ENCODE data around the gene CCDC70. TPM values are rescaled to one million over a fixed set of nuclear protein-coding genes. Genes with fewer than 3 reads are reported as not detected.

Gene CCDC70
- total RNA-seq: not detected

- no peak within 1 kb of the TSS for H3K4me3 Mint-ChIP-seq
- no peaks in the 10 kb centered on the region for H3K36me3 Mint-ChIP-seq
- H3K27me3 Mint-ChIP-seq: peaks cover 6% of the 10 kb centered on the region
- POLR2A ChIA-PET: no interaction called here
- intact Hi-C loops (cut with micrococcal nuclease): no loop called here
- DNase-seq: peak; percentile 55
- CTCF ChIA-PET: interaction anchor here (0.9 to 1.2 kb wide), 3 partner anchors 9 to 588 kb away, joined by 3 to 5 read pairs (median 4); partner anchors contain the start of gene VPS36
- H3K9me3 Mint-ChIP-seq: no peaks in the 10 kb centered on the region
- peaks cover 13% of the 10 kb centered on the region for H3K4me1 Mint-ChIP-seq (ENCODE audit: low read depth)
- H3K27ac Mint-ChIP-seq: no peak within 1 kb of the TSS
Measured at GRCh38 chr13:51861723-51862300, at the start of gene CCDC70. CCDC70 (plus strand) TSS chr13:51861969; CDS start chr13:51865412, 3,443 bp downstream.

- DNase-seq: no peak
- ChIA-PET POLR2A (interaction anchor here (1.8 to 3.0 kb wide), 2 partner anchors 9 to 12 kb away, joined by 8 to 13 read pairs; no protein-coding TSS in a partner anchor), CTCF (interaction anchor here (0.6 to 7.3 kb wide), 13 partner anchors 8 to 387 kb away, joined by 3 to 158 read pairs (median 18); partner anchors contain the start of genes NEK5 and TMEM272)
- Mint-ChIP-seq H3K27ac (no peak overlapping the region), H3K36me3 (peaks cover 3% of the 10 kb centered on the region), H3K4me3 (no peak overlapping the region), H3K27me3 (no peaks in the 10 kb centered on the region), H3K4me1 (ENCODE audit: low read depth) (peaks cover 57% of the 10 kb centered on the region), H3K9me3 (no peaks in the 10 kb centered on the region)
- intact Hi-C loops (cut with micrococcal nuclease): loop anchor here (2.0 kb wide), 1 partner anchor 313 kb away; no protein-coding TSS in a partner anchor
Measured at GRCh38 chr13:51814071-51814470, 47.7 kb upstream of the CCDC70 start.

- H3K27ac Mint-ChIP-seq: peak overlapping the region; percentile 66
- POLR2A ChIA-PET: interaction anchor here (1.1 to 3.0 kb wide), 3 partner anchors 10 to 23 kb away, joined by 3 to 13 read pairs (median 8); no protein-coding TSS in a partner anchor
- no peaks in the 10 kb centered on the region for H3K36me3 Mint-ChIP-seq
- intact Hi-C loops (cut with micrococcal nuclease): loop anchor here (1.0 to 2.0 kb wide), 4 partner anchors 10 to 312 kb away; no protein-coding TSS in a partner anchor
- CTCF ChIA-PET: interaction anchor here (0.6 to 7.3 kb wide), 35 partner anchors 9 to 532 kb away, joined by 3 to 158 read pairs (median 4); partner anchors contain the start of genes NEK5 and TMEM272
- peak; percentile 88 for DNase-seq
- H3K9me3 Mint-ChIP-seq: no peaks in the 10 kb centered on the region
- no peaks in the 10 kb centered on the region for H3K27me3 Mint-ChIP-seq
- peaks cover 67% of the 10 kb centered on the region for H3K4me1 Mint-ChIP-seq (ENCODE audit: low read depth)
- H3K4me3 Mint-ChIP-seq: peak overlapping the region; percentile 48
Measured at GRCh38 chr13:51814825-51815650, 46.7 kb upstream of the CCDC70 start.

GRCh38 chr13:51815848-51816247, 45.9 kb upstream of the CCDC70 start:
- Mint-ChIP-seq H3K27me3 (no peaks in the 10 kb centered on the region), H3K27ac (no peak overlapping the region), H3K36me3 (no peaks in the 10 kb centered on the region), H3K9me3 (no peaks in the 10 kb centered on the region), H3K4me3 (no peak overlapping the region), H3K4me1 (ENCODE audit: low read depth) (peaks cover 74% of the 10 kb centered on the region)
- intact Hi-C loops (cut with micrococcal nuclease): loop anchor here (1.0 to 2.0 kb wide), 4 partner anchors 9 to 311 kb away; no protein-coding TSS in a partner anchor
- no peak for DNase-seq
- ChIA-PET CTCF (interaction anchor here (0.6 to 7.3 kb wide), 30 partner anchors 10 to 533 kb away, joined by 3 to 158 read pairs (median 4); partner anchors contain the start of gene TMEM272), POLR2A (interaction anchor here (0.8 to 3.0 kb wide), 3 partner anchors 10 to 363 kb away, joined by 3 to 13 read pairs (median 3); no protein-coding TSS in a partner anchor)

GRCh38 chr13:51816604-51817249, 45.0 kb upstream of the CCDC70 start:
- Mint-ChIP-seq H3K27ac (no peak overlapping the region), H3K36me3 (no peaks in the 10 kb centered on the region), H3K27me3 (no peaks in the 10 kb centered on the region), H3K4me1 (ENCODE audit: low read depth) (peaks cover 77% of the 10 kb centered on the region), H3K4me3 (no peak overlapping the region), H3K9me3 (no peaks in the 10 kb centered on the region)
- intact Hi-C loops (cut with micrococcal nuclease): no loop called here
- POLR2A ChIA-PET: interaction anchor here (0.8 kb wide), 1 partner anchor 364 kb away, joined by 3 read pairs; no protein-coding TSS in a partner anchor
- DNase-seq: no peak
- CTCF ChIA-PET: interaction anchor here (1.2 to 7.3 kb wide), 13 partner anchors 9 to 311 kb away, joined by 3 to 158 read pairs (median 17); partner anchors contain the start of gene TMEM272

GRCh38 chr13:51817717-51818116, 44.1 kb upstream of the CCDC70 start:
- DNase-seq: no peak
- peak overlapping the region; percentile 84 for H3K27ac Mint-ChIP-seq
- POLR2A ChIA-PET: no interaction called here
- H3K36me3 Mint-ChIP-seq: no peaks in the 10 kb centered on the region
- H3K4me3 Mint-ChIP-seq: no peak overlapping the region
- CTCF ChIA-PET: interaction anchor here (1.0 to 1.2 kb wide), 2 partner anchors 15 to 40 kb away, joined by 4 to 5 read pairs; no protein-coding TSS in a partner anchor
- intact Hi-C loops (cut with micrococcal nuclease): no loop called here
- H3K27me3 Mint-ChIP-seq: no peaks in the 10 kb centered on the region
- no peaks in the 10 kb centered on the region for H3K9me3 Mint-ChIP-seq
- H3K4me1 Mint-ChIP-seq (ENCODE audit: low read depth): peaks cover 79% of the 10 kb centered on the region

- Mint-ChIP-seq H3K4me3 (no peak overlapping the region), H3K36me3 (no peaks in the 10 kb centered on the region), H3K9me3 (no peaks in the 10 kb centered on the region), H3K27me3 (no peaks in the 10 kb centered on the region), H3K4me1 (ENCODE audit: low read depth) (peaks cover 83% of the 10 kb centered on the region), H3K27ac (peak overlapping the region; percentile 84)
- intact Hi-C loops (cut with micrococcal nuclease): no loop called here
- peak; percentile 31 for DNase-seq
- ChIA-PET POLR2A (interaction anchor here (1.2 kb wide), 1 partner anchor 16 kb away, joined by 3 read pairs; no protein-coding TSS in a partner anchor), CTCF (interaction anchor here (1.0 to 4.2 kb wide), 4 partner anchors 14 to 40 kb away, joined by 4 to 33 read pairs (median 6); no protein-coding TSS in a partner anchor)
Measured at GRCh38 chr13:51818276-51818675, 43.5 kb upstream of the CCDC70 start.

GRCh38 chr13:51818781-51819511, 42.8 kb upstream of the CCDC70 start:
- ChIA-PET CTCF (interaction anchor here (0.7 to 4.2 kb wide), 6 partner anchors 13 to 30 kb away, joined by 3 to 33 read pairs (median 4); no protein-coding TSS in a partner anchor), POLR2A (interaction anchor here (0.8 to 1.5 kb wide), 4 partner anchors 13 to 233 kb away, joined by 3 to 4 read pairs (median 4); no protein-coding TSS in a partner anchor)
- Mint-ChIP-seq H3K4me3 (peak overlapping the region; percentile 42), H3K4me1 (ENCODE audit: low read depth) (peaks cover 90% of the 10 kb centered on the region), H3K9me3 (no peaks in the 10 kb centered on the region), H3K27ac (peak overlapping the region; percentile 84), H3K36me3 (no peaks in the 10 kb centered on the region), H3K27me3 (no peaks in the 10 kb centered on the region)
- DNase-seq: peak; percentile 78
- intact Hi-C loops (cut with micrococcal nuclease): loop anchor here (1.0 kb wide), 4 partner anchors 8 to 193 kb away; partner anchors contain the start of gene ALG11

GRCh38 chr13:51819544-51819943, 42.2 kb upstream of the CCDC70 start:
- no peaks in the 10 kb centered on the region for H3K9me3 Mint-ChIP-seq

GRCh38 chr13:51820016-51820597, 41.7 kb upstream of the CCDC70 start:
- Mint-ChIP-seq H3K27ac (peak overlapping the region; percentile 84), H3K9me3 (no peaks in the 10 kb centered on the region), H3K4me3 (peak overlapping the region; percentile 46), H3K36me3 (no peaks in the 10 kb centered on the region), H3K27me3 (no peaks in the 10 kb centered on the region), H3K4me1 (ENCODE audit: low read depth) (peaks cover 84% of the 10 kb centered on the region)
- ChIA-PET CTCF (interaction anchor here (0.8 to 4.2 kb wide), 7 partner anchors 10 to 631 kb away, joined by 3 to 33 read pairs (median 4); partner anchors contain the start of gene VPS36), POLR2A (interaction anchor here (1.5 to 1.8 kb wide), 2 partner anchors 15 to 17 kb away, joined by 4 to 6 read pairs; no protein-coding TSS in a partner anchor)
- intact Hi-C loops (cut with micrococcal nuclease): loop anchor here (5.0 to 10.0 kb wide), 4 partner anchors 368 to 1695 kb away; partner anchors contain the start of gene INTS6
- no peak for DNase-seq

More at GRCh38 chr13:51819544-51819943, 42.2 kb upstream of the CCDC70 start:
- intact Hi-C loops (cut with micrococcal nuclease): loop anchor here (1.0 kb wide), 4 partner anchors 8 to 193 kb away; partner anchors contain the start of gene ALG11
- CTCF ChIA-PET: interaction anchor here (0.7 to 4.2 kb wide), 7 partner anchors 13 to 631 kb away, joined by 3 to 33 read pairs (median 4); partner anchors contain the start of gene VPS36
- no peak for DNase-seq
- Mint-ChIP-seq H3K36me3 (no peaks in the 10 kb centered on the region), H3K27me3 (no peaks in the 10 kb centered on the region), H3K4me3 (peak overlapping the region; percentile 42), H3K27ac (peak overlapping the region; percentile 84), H3K4me1 (ENCODE audit: low read depth) (peaks cover 89% of the 10 kb centered on the region)
- POLR2A ChIA-PET: interaction anchor here (0.8 to 1.5 kb wide), 4 partner anchors 14 to 234 kb away, joined by 3 to 4 read pairs (median 4); no protein-coding TSS in a partner anchor

All from activated CD4-positive, alpha-beta memory T cell treated with anti-CD3 and anti-CD28 coated beads for 36 hours (primary cell).